Measurements from ENCODE around the gene RFC3.

The RFC3 gene

GRCh38 chr13:33789066-33789606 is 28.8 kb upstream of the RFC3 start:
- Histone ChIP-seq H3K9me3 (ENCODE audit: control insufficient read depth, insufficient read depth, low read depth, low read length) (no peaks in the 10 kb centered on the region), H3K36me3 (ENCODE audit: control insufficient read depth in 2 of 2, insufficient read depth in 1 of 2, low read length in 2 of 2) (no peaks in the 10 kb centered on the region), H3K4me3 (ENCODE audit: low read depth, low read length) (no peak overlapping the region), H3K4me1 (ENCODE audit: control insufficient read depth, insufficient read depth, low read length) (no peaks in the 10 kb centered on the region), H3K27ac (ENCODE audit: extremely low read depth, low read depth, low read length) (no peak overlapping the region)
- TF ChIP-seq ZNF560 (tag by site-specific recombination; IDR thresholded peaks at IDR 0.05; ENCODE audit: borderline replicate concordance) (no peak), ZNF341 (tag by site-specific recombination; IDR thresholded peaks at IDR 0.05; ENCODE audit: low read depth) (no peak), ZNF792 (tag by site-specific recombination; IDR thresholded peaks at IDR 0.05) (no peak), ZNF629 (tag by site-specific recombination; IDR thresholded peaks at IDR 0.05) (no peak), SP7 (tag by site-specific recombination; IDR thresholded peaks at IDR 0.05) (no peak), ZNF26 (tag by site-specific recombination; IDR thresholded peaks at IDR 0.05) (no peak), IKZF3 (tag by site-specific recombination; IDR thresholded peaks at IDR 0.05) (no peak)
- POLR2A ChIA-PET, result no interaction called here
- CTCF ChIA-PET, result interaction anchor here (1.1 kb wide), 1 partner anchor 12 kb away, joined by 3 read pairs; no protein-coding TSS in a partner anchor

GRCh38 chr13:33789739-33790138 is 28.2 kb upstream of the RFC3 start:
- CTCF ChIA-PET, result interaction anchor here (1.1 kb wide), 1 partner anchor 11 kb away, joined by 3 read pairs; no protein-coding TSS in a partner anchor
- POLR2A ChIA-PET, result no interaction called here
- H3K4me3 ChIP-seq (ENCODE audit: low read depth, low read length), result no peak overlapping the region
- no peak overlapping the region for H3K27ac ChIP-seq (ENCODE audit: extremely low read depth, low read depth, low read length)
- no peaks in the 10 kb centered on the region for H3K36me3 ChIP-seq (ENCODE audit: control insufficient read depth in 2 of 2, insufficient read depth in 1 of 2, low read length in 2 of 2)
- TF ChIP-seq ZNF433 (tag by site-specific recombination; IDR thresholded peaks at IDR 0.05; ENCODE audit: low read depth), result no peak
- no peaks in the 10 kb centered on the region for H3K4me1 ChIP-seq (ENCODE audit: control insufficient read depth, insufficient read depth, low read length)
- H3K9me3 ChIP-seq (ENCODE audit: control insufficient read depth, insufficient read depth, low read depth, low read length), result no peaks in the 10 kb centered on the region

GRCh38 chr13:33793726-33794125 is 24.2 kb upstream of the RFC3 start:
- H3K9me3 ChIP-seq (ENCODE audit: control insufficient read depth, insufficient read depth, low read depth, low read length), result no peaks in the 10 kb centered on the region
- H3K4me1 ChIP-seq (ENCODE audit: control insufficient read depth, insufficient read depth, low read length), result no peaks in the 10 kb centered on the region
- POLR2A ChIA-PET, result no interaction called here
- CTCF ChIA-PET, result no interaction called here
- no peak overlapping the region for H3K4me3 ChIP-seq (ENCODE audit: low read depth, low read length)
- TF ChIP-seq ZFP37 (tag by site-specific recombination; IDR thresholded peaks at IDR 0.05) (no peak), SCRT1 (tag by site-specific recombination; IDR thresholded peaks at IDR 0.05; ENCODE audit: borderline replicate concordance) (no peak), ZNF658 (tag by site-specific recombination; IDR thresholded peaks at IDR 0.05) (no peak), ZNF792 (tag by site-specific recombination; IDR thresholded peaks at IDR 0.05) (no peak), ZNF664 (tag by site-specific recombination; IDR thresholded peaks at IDR 0.05) (no peak), ZNF132 (tag by site-specific recombination; IDR thresholded peaks at IDR 0.05; ENCODE audit: borderline replicate concordance) (no peak), ZNF391 (tag by site-specific recombination; IDR thresholded peaks at IDR 0.05; ENCODE audit: borderline replicate concordance, low read depth) (no peak), PRDM1 (tag by site-specific recombination; IDR thresholded peaks at IDR 0.05) (no peak), ZNF488 (tag by site-specific recombination; IDR thresholded peaks at IDR 0.05) (no peak), ZNF585B (tag by site-specific recombination; IDR thresholded peaks at IDR 0.05) (no peak), ZNF23 (tag by site-specific recombination; IDR thresholded peaks at IDR 0.05; ENCODE audit: borderline replicate concordance) (no peak), ZSCAN23 (tag by site-specific recombination; IDR thresholded peaks at IDR 0.05) (no peak), ZBTB8A (tag by site-specific recombination; IDR thresholded peaks at IDR 0.05) (no peak), ZNF776 (tag by site-specific recombination; IDR thresholded peaks at IDR 0.05; ENCODE audit: borderline replicate concordance) (no peak)
- H3K27ac ChIP-seq (ENCODE audit: extremely low read depth, low read depth, low read length), result no peak overlapping the region
- no peaks in the 10 kb centered on the region for H3K36me3 ChIP-seq (ENCODE audit: control insufficient read depth in 2 of 2, insufficient read depth in 1 of 2, low read length in 2 of 2)

All from HEK293 (cell line).